Measurements from ENCODE around the gene MGMT.

GRCh38 chr10:129476431-129476830 lies 9.4 kb downstream of the MGMT start:
- TF ChIP-seq CTCF (IDR thresholded peaks at IDR 0.05; ENCODE audit: borderline replicate concordance, extremely low read depth, low read length, poor library complexity, severe bottlenecking), result no peak
- TF ChIP-seq EZH2 (IDR thresholded peaks at IDR 0.05; ENCODE audit: borderline replicate concordance, low read depth, low read length, severe bottlenecking), result no peak
